HG02852 (cell line): ENCODE data around the gene ABCB6.

Experiments used
- ATAC-seq: cut with Tn5 transposase; IDR thresholded peaks from one replicate; pipeline ENCODE4 v1.9.1; 2021; ENCODE audit warnings: mild to moderate bottlenecking, moderate library complexity; ENCODE audit not compliant: unreplicated experiment

Gene ABCB6

DNA sequence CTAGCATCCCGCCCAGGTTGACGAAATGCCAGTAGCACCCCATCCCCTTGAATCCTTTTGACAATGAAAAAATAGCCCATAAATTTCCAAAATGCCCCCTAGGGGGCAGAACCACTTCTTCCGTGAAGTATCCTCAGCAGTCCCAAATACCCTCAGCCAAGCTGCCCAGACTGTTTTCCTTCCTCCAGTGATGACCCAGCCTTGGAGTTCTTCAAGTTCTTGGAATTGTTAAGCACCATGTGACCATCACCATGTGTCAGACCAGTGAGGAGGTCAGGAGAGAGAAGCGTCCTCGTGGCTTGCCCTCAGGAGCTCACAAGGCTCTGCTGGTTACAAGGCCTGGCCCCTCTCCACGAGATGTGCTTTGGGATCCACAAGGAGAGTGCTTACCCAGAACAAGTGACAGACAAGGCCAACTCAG is 47.5 kb downstream of the ABCB6 start:
- ATAC-seq = no peak

DNA sequence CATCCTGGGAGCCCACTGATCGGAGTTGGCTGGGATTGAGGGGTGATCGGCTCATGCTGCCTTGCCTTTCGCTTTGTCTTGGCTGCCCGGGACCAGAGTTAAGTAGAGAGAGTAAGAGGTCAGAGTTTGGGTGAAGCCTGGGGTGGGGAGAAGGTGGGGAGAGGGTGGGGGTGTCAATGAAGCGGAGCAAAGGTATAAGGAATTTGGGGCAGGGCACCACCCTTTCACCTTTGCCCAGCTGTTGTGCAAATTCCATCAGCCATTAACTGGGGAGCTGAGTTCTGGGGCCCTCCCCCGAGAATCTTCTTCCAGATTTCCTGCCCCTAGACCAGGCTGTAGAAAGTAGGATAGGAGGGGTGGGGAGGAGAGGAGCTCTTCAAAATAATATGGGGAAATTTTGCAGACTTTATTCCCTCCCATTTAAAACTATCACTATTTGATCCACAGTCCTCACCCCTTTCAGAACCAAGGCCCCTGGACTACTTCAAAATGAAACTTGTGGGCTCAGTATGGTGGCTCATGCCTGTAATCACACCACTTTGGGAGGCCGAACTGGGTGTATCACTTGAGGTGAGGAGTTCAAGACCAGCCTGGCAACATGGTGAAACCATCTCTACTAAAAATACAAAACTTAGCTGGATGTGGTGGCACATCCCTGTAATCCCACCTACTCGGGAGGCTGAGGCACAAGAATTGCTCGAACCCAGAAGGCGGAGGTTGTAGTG is 48.7 kb downstream of the ABCB6 start, which contains the start of gene SLC23A3:
TSS of gene SLC23A3 (minus strand) at position 100 of the 725 bp plus-strand sequence. CDS start at position 55, 45 bp downstream.
- no peak for ATAC-seq

DNA sequence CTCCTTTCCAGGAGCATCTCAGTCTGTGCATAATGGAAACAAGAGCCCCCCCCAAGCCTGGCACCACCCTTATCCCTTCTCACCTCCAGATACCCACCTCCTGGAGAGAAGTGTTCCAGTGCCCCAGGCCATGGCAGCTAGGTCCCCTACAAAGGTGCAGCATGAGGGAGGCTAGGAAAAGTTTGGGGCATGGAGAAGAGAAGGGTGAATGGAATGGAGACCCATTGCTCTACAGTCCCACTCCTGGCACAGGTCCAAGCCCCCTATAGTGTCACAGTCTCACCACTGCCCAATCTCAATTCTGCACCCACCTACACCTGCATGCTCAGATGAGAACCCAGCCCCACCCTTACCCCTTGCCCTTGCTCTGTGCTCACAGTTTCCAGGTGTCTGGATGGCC is 49.8 kb downstream of the ABCB6 start:
- no peak for ATAC-seq

DNA sequence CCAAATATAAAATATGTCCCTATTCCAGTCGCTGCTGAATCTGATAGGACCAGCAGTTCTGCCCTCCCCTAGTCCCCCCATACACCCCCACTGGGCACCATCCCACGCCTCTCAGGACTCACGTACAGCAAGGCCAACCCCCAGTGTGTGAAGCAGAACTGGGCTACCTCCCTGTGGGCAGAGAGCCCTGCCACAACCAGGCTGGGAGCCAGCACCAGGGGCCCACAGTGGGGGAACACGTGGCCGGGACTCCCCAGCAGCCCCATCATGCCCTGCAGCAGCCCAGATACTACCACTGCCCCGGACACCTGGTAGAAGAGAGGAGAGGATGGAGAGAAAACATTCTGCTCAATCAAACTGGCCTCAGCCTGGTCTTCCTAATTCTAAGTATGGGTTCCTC is 50.2 kb downstream of the ABCB6 start:
- no peak for ATAC-seq

DNA sequence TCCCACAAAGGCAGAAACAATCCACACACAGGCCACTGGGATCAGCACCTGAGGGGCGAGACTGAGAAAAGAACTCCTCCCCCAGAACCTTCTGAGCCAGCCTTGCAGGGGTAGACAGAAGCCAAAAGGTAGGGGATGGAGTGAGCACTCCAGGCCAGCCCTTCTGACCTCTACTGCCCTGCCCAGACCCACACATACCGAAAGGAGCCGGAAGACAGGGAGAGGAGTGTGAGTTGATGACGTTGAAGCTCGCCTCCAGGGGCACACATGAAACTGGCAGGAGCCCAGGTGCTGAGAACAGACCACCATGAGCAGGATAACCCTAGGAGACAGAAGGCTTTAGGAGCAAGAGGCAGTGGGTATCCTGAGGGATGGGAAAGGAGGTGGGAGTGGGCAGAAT is 50.8 kb downstream of the ABCB6 start:
- ATAC-seq = no peak

DNA sequence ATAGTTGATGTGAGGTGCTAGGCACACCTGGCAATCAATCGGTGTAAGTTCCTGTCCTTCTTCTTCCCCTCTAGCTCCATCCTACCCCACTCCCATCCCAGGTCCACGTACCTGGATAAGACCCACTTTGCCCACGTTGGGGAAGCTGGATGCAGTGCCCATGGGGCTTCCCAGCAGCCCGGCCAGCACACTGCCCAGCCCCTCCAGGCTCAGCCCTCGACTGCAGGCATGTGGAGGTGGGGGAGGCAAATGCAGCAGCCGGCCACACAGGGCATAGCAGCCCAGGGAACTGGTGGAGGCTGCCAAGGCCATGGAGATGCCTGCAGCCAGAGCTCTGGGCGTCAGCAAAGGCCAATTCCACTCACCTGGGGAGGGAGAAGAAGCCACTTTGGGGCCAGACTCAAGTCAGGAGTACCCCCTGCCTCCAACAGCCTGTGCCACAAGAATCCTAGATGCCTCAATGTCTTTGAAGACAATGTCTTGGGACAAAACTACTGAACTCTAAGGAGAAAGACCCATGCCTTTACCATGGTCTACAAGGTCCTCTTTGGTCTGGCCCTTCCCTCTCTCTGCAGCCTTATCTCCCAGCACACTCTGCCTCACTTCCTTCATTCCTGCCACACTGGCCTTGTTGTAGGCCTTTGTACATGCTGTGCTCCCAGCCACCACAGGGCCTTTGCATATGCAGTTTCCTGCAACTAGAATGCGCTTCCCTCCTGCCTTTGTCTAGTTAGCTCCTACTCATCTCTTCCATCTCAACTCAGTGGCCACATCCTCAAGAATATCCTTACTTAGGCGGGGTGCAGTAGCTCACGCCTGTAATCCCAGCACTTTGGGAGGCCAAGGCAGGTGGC is 53.5 kb downstream of the ABCB6 start:
- ATAC-seq = no peak

DNA sequence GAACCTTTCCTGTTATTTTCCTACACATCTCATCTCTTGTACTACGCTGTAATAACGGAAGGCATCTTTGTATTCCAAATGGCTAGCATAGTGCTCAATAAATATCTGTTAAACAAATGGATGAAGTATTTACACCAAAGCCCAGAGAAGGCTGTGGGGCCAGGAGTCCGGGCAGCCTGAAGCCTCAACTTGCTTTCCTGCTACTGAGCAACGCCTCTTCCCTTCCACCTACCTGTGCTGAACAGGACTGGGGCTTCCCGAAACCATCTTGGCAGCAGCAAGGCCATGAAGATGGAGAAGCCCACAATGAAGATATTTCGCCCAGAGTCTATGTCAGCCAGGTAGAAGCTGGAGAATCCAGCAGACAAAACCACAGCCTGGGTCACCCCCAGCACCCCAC is 55.6 kb downstream of the ABCB6 start:
- no peak for ATAC-seq

DNA sequence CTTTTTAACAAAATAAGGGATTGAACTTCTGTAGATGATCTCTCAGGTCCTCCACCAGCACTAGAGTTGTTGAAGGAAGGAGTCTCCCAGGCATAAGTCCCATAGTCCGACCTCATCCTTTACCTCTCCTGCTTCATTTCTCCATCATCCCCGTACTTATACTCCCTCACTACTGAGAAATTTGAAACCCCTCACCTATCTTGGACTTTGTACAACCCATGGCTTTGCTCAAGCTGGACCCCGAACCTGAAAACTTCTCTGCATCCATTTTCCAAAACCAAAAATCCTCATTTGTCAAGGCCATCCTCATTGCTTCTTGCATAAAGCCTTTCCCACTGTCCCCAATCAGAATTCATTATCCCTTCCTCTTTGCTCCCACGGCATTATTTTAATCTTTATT is 57.7 kb downstream of the ABCB6 start:
- ATAC-seq = no peak

DNA sequence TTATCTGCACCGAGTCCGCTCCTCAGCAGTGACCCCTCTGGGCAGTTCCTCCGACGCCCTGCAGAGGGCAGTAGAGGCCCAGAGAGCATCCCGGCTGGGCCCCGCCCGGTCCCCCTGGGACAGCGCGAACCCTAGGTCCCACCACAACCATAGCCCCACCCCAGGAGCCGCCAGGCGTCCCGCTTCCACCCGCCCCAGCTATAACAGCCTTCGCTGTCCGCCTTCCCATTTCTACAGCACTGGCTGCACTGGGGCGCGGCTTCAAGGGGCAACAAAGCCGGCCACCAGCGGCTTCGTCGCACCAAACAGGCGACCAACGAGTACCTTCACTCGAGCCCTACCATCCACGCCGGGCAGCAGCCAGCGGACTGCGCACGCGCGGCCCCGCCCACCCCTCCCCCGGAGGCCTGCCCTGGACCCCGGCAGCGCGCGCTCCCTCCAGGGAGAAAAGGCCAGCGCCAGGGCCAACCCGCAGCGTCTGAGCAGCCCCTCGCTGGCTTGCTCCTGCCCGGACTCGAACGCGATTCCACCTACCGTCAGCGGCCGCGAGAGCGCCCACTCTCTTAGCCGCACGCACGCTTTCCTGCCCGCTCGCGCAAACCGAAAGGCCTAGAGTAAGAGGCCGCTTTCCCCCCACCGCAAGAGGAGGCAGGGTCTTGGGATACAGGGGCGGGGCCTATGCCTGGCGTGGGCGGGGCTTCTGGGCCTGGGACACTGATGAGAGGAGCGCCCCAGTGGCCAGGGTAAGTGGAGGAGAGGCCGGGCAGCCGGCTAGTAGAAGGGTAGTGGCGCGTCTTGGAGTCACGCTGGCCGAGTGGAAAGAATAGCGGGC is 58.4 kb downstream of the ABCB6 start, which contains the start of gene NHEJ1:
TSS of gene NHEJ1 (minus strand) at position 630 of the 832 bp plus-strand sequence. CDS start 2,453 bp downstream, outside the sequence.
- peak; percentile 86 for ATAC-seq
